ENCODE results near the gene S100A4.

Gene S100A4

DNA sequence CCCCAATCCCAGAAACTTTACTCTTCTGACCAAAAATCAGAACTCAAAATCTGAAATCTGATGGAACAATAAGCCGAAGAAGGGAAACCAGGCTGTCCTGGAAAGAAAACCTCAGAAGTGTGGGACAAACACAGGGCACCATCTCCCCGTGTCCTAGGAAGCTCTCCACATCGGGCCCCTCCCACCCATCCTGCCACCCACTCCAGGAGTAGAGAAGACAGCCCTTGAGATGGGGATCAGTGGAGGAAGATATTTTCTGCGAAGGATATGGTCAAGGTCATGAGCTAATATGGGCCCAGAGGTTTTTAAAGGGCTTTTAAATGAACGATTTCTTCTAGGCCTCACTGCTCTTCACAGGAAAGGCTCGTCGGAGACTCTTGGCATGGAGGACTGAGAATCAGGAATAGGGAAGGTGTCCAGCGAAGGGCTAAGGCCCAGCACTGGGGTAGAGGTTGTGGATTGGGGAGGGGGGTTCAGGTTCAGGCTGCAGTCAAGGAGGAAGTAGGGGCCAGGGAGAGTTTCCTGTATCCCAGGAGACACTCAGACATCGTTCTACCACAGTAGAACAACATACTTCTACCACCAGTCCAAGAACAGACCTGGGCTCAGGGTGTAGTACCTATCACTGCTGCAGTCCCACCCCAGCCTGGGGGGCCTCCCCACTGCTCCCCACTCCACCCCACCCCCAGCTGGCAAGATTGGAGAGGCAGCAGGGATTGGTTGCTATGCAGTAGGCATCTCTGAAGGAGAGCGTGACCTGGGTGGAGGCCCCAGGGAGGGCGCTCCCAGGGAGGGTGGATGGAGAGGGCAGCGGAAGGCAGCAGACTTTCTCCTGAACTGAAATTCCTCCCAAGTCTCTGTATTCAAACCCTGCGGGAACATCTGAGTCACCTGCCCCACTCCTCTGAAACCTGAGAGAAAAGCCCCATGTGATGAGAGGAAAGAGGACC lies 3.7 kb downstream of the S100A4 start:
- no peak overlapping the region for H3K4me3 ChIP-seq (replicated peaks; ENCODE audit: insufficient read depth, low read length)
- no peaks in the 10 kb centered on the region for H3K27me3 ChIP-seq (ENCODE audit: insufficient read depth, poor library complexity, severe bottlenecking)
- peak overlapping the region; percentile 52 for H3K27ac ChIP-seq (replicated peaks)
- TF ChIP-seq GABPA (IDR thresholded peaks at IDR 0.05; ENCODE audit: low read depth) (no peak), SPI1 (IDR thresholded peaks at IDR 0.05; ENCODE audit: borderline replicate concordance, low read depth) (no peak), POLR2AphosphoS5 (IDR thresholded peaks at IDR 0.05; ENCODE audit: low read depth) (no peak)
- TF ChIP-seq, protein P1, sequence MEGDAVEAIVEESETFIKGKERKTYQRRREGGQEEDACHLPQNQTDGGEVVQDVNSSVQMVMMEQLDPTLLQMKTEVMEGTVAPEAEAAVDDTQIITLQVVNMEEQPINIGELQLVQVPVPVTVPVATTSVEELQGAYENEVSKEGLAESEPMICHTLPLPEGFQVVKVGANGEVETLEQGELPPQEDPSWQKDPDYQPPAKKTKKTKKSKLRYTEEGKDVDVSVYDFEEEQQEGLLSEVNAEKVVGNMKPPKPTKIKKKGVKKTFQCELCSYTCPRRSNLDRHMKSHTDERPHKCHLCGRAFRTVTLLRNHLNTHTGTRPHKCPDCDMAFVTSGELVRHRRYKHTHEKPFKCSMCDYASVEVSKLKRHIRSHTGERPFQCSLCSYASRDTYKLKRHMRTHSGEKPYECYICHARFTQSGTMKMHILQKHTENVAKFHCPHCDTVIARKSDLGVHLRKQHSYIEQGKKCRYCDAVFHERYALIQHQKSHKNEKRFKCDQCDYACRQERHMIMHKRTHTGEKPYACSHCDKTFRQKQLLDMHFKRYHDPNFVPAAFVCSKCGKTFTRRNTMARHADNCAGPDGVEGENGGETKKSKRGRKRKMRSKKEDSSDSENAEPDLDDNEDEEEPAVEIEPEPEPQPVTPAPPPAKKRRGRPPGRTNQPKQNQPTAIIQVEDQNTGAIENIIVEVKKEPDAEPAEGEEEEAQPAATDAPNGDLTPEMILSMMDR (IDR thresholded peaks at IDR 0.05; ENCODE audit: insufficient read depth, low read length): no peak
- DNase-seq (ENCODE audit: low read depth in 1 of 2, low spot score in 1 of 2): no peak

DNA sequence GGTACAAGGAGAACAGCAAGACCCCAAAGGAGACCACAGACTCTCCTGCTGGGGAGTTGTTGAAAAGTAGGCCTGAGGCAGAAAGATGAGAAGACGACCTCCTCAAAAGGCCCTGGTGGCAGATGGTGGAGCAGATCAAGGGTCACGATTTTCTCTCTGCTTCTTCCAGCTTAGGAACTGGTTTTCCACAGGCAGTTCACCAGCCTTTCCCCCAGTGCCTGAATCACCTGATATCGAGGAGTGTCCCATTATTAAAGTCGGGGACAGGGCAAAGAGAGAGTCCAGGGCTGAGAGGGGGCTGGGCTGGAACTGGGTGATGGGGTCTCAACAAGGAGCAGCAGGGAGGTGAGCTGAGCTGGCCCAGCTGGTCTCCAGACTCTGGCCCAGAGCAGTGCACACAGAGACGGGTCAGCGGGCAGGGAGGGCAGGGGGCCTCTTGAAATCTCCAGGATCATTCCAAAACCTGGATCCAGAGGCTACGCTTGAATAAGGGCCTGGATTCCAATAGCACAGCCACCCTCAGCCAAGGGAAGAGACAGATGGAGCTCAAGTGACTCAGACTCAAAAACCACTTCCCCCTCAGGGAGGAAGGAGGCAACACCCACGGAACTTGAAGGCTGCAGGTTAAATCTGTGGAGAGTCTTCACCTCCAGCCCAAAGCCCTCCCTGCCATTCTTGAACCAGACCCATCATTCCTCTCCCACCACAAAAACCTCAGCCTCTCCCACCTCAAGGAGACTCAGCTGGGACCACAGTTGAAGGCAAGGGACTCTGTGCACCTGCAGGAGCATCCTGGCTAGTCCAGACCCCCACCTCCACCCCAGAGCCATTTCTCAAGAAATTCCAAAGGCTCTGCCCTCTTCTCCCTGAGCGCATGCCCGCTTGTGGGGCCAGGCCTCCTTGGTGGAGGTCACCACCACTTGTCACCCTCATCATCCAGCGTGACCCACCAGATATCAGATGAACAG lies 4.9 kb downstream of the S100A4 start, which contains the start of gene S100A5:
Gene S100A5, minus strand, starts transcription at position 541 of the 968 bp plus-strand sequence. CDS start 743 bp downstream, outside the sequence.
- TF ChIP-seq SPI1 (IDR thresholded peaks at IDR 0.05; ENCODE audit: borderline replicate concordance, low read depth): peak; percentile 95
- peak; percentile 35; the same call in 1 of the 2 replicates for TF ChIP-seq GABPA (IDR thresholded peaks at IDR 0.05; ENCODE audit: low read depth)
- no peak for TF ChIP-seq POLR2AphosphoS5 (IDR thresholded peaks at IDR 0.05; ENCODE audit: low read depth)
- TF ChIP-seq, protein P1 (IDR thresholded peaks at IDR 0.05; ENCODE audit: insufficient read depth, low read length): no peak
- peak within 1 kb of the TSS; percentile 52 for H3K27ac ChIP-seq (replicated peaks)
- H3K27me3 ChIP-seq (ENCODE audit: insufficient read depth, poor library complexity, severe bottlenecking): no peaks in the 10 kb centered on the region
- H3K4me3 ChIP-seq (replicated peaks; ENCODE audit: insufficient read depth, low read length): no peak within 1 kb of the TSS
- peak; percentile 64 to 81 for DNase-seq (ENCODE audit: low read depth in 1 of 2, low spot score in 1 of 2)

DNA sequence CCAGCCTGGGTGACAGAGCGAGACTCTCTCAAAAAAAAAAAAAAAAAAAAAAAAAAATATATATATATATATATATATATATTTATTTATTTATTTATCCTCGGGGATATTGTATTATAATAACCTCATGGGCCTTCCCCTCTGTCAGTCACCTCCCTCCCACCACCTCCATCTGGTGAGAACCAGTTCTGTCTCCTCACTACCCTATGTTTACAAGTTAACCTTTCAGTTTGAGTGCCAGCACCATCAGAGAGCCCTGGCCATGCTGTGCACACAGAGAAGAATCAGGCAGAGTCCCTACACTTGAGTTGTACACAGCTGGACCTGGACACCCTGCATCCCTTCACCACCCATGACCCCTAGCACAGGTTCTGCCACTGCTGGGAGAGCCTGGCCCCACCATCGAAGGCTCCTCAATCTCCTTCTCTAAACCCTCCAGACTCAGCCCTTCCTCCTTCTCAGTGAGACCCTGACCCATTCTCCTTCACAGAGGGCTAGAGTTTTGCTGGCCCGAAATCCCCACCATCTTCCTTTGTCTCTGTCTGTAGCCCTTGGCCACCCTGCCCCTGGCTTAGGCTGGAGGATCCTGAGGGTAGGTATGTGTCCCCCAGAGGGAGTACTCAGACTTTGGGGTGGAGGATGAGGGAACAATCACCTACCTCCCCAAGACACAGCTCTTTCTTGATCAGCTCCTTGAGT lies 6.1 kb downstream of the S100A4 start:
- Histone ChIP-seq H3K27me3 (ENCODE audit: insufficient read depth, poor library complexity, severe bottlenecking) (no peaks in the 10 kb centered on the region), H3K27ac (replicated peaks) (no peak overlapping the region; the same call in 1 of the 2 replicates), H3K4me3 (replicated peaks; ENCODE audit: insufficient read depth, low read length) (no peak overlapping the region)
- no peak for DNase-seq (ENCODE audit: low read depth in 1 of 2, low spot score in 1 of 2)
- TF ChIP-seq, protein P1 (IDR thresholded peaks at IDR 0.05; ENCODE audit: insufficient read depth, low read length): no peak
- TF ChIP-seq GABPA (IDR thresholded peaks at IDR 0.05; ENCODE audit: low read depth) (no peak), REST (IDR thresholded peaks at IDR 0.05; ENCODE audit: insufficient replicate concordance, low read depth) (no peak), POLR2AphosphoS5 (IDR thresholded peaks at IDR 0.05; ENCODE audit: low read depth) (no peak), SPI1 (IDR thresholded peaks at IDR 0.05; ENCODE audit: borderline replicate concordance, low read depth) (no peak)
